ENCODE results near the gene MPC1. TPM values are rescaled to one million over a fixed set of nuclear protein-coding genes. Genes with fewer than 3 reads are reported as not detected.
"Not testable (repeated sequence)": the region's sequence is repeated elsewhere in the genome, so short reads cannot be mapped to it uniquely, and the experiment has no call there.

Gene MPC1
- total RNA-seq, 2 experiments from 2014 or later = 22.5 to 22.9 TPM

DNA sequence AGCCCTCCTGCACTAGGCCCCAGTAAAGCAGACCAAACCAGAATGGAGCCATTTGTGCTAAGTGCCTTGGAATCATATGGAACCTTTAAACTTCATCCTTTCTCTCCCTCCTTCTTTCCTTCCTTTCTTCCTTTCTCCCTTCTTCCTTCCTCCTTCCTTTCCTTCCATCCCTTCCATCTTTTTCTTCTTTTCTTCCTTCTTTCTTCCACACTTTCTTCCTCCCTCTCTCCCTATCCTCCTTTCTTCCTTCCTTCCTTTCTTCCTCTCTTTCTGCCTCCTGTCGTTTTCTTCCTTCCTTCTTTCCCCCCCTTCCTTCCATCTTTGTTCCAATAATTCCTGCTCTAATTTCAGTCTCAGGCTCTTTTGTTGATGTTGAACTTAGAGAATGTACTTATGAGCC lies 29.2 kb downstream of the MPC1 start:
- Mint-ChIP-seq H3K27ac (no peak overlapping the region), H3K4me3 (no peak overlapping the region), H3K36me3 (peaks cover 4% of the 10 kb centered on the region), H3K27me3 (peaks cover 11% of the 10 kb centered on the region), H3K9me3 (peaks cover 25% of the 10 kb centered on the region), H3K4me1 (ENCODE audit: low read depth) (peaks cover 2% of the 10 kb centered on the region)
- ChIA-PET POLR2A (no interaction called here), CTCF (no interaction called here)
- no peak for DNase-seq
- intact Hi-C loops (cut with micrococcal nuclease) = no loop called here

DNA sequence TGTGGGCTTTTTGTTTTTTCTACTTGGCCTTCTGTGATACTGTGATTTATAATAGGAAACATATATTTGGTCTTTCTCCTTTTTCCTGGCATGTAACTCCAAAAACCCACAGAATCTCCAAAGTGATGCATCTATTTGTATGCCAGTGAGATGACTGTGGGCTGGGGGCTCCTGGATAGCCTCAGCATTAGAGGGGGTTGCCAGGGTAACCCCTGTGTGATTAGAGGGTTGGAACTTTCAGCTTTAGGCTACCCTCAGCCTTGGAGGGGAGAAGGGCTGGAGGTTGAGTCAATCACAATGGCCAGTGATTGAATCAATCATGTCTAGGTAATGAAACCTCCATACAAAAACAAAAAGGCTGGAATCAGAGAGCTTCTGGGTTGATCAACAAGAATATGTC lies 29.8 kb downstream of the MPC1 start:
- Mint-ChIP-seq H3K4me3 (no peak overlapping the region), H3K4me1 (ENCODE audit: low read depth) (peaks cover 7% of the 10 kb centered on the region), H3K9me3 (peaks cover 25% of the 10 kb centered on the region), H3K27me3 (peaks cover 6% of the 10 kb centered on the region), H3K27ac (no peak overlapping the region), H3K36me3 (peaks cover 4% of the 10 kb centered on the region)
- POLR2A ChIA-PET = no interaction called here
- CTCF ChIA-PET = no interaction called here
- intact Hi-C loops (cut with micrococcal nuclease) = no loop called here
- DNase-seq = no peak

DNA sequence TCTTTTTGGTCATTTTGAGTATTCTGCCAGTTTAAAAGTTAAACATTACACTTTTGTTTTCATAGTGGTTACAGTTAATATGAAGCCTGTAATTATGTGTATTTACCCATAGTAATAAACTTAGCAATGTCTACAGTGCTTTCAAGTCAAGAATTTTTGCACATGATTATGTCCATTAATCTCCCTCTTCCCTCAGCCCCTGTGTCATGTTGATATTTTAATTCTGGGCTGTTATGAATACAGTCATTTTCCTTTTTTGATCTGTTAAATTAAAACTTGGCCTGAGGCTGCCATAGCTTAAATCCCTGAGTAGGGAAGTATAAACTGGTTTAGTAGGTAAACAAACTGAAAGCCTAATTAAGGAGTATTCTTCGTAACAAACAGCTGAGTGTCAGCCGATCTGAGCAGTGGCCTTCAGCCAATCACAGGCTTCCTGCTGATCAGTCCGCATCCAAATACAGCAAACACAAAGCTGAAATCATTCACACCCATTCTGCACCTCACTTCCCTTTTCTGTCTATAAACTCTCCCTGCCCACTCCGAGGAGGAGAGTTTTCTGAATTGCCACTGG lies 30.9 kb downstream of the MPC1 start:
- Mint-ChIP-seq H3K4me3 (no peak overlapping the region), H3K27me3 (peaks cover 4% of the 10 kb centered on the region), H3K36me3 (peaks cover 4% of the 10 kb centered on the region), H3K27ac (no peak overlapping the region), H3K9me3 (peaks cover 25% of the 10 kb centered on the region), H3K4me1 (ENCODE audit: low read depth) (peaks cover 16% of the 10 kb centered on the region)
- intact Hi-C loops (cut with micrococcal nuclease) = no loop called here
- CTCF ChIA-PET = interaction anchor here (0.6 kb wide), 1 partner anchor 49 kb away, joined by 3 read pairs; no protein-coding TSS in a partner anchor
- no peak for DNase-seq
- POLR2A ChIA-PET = no interaction called here

GRCh38 chr6:166348305-166348949 lies 34.3 kb downstream of the MPC1 start:
- Mint-ChIP-seq H3K36me3 (peaks cover 4% of the 10 kb centered on the region), H3K27me3 (peaks cover 2% of the 10 kb centered on the region), H3K27ac (no peak overlapping the region), H3K4me3 (no peak overlapping the region), H3K4me1 (ENCODE audit: low read depth) (peaks cover 16% of the 10 kb centered on the region), H3K9me3 (peaks cover 25% of the 10 kb centered on the region)
- POLR2A ChIA-PET = no interaction called here
- CTCF ChIA-PET = no interaction called here
- DNase-seq = no peak
- intact Hi-C loops (cut with micrococcal nuclease) = no loop called here

DNA sequence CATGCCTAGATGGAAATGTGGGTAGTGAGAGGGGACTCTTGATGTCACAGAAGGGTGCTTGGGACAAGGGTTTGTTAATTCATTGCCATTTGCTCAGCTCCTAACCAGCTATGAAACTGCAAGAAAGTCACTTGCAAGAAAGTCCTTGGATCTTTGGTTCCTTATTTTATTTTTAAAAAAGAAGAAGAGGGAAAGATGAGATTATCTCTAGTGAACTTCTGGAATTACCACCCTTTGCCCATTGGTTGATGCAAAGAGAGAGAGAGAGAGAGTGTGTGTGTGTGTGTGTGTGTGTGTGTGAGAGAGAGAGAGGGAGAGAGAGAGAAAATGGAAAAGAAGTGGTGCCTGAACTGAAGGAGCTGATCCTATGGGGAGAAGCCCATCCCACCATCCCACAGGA lies 35.8 kb downstream of the MPC1 start:
- peaks cover 4% of the 10 kb centered on the region for H3K36me3 Mint-ChIP-seq
- H3K27me3 Mint-ChIP-seq = peaks cover 2% of the 10 kb centered on the region
- ChIA-PET POLR2A (no interaction called here), CTCF (interaction anchor here (1.1 to 1.2 kb wide), 2 partner anchors 35 to 54 kb away, joined by 3 to 4 read pairs; no protein-coding TSS in a partner anchor)
- H3K9me3 Mint-ChIP-seq = peaks cover 25% of the 10 kb centered on the region
- intact Hi-C loops (cut with micrococcal nuclease) = no loop called here
- H3K27ac Mint-ChIP-seq = no peak overlapping the region
- peaks cover 18% of the 10 kb centered on the region for H3K4me1 Mint-ChIP-seq (ENCODE audit: low read depth)
- DNase-seq = no peak
- no peak overlapping the region for H3K4me3 Mint-ChIP-seq

DNA sequence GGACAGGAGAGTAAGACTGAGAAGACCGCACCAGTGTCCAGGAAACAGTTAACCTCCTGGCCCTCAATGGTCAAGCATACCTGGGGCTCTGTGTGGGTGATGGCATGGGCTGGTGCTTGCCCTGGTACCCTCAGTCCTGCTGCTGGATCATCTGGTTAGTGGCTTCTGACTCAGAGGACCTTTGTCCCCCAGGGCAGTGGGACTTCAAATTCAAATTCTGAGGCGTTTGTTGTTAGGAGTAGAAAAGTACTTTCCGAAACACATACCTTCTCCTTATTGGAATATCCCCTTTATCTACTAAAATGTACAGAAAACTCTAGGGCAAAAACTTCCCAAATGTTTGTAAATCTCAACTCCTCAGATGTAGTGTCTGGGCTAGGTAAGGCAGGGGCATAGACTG lies 36.3 kb downstream of the MPC1 start:
- no peak for DNase-seq
- H3K27ac Mint-ChIP-seq = no peak overlapping the region
- CTCF ChIA-PET = interaction anchor here (1.1 to 1.2 kb wide), 2 partner anchors 35 to 54 kb away, joined by 3 to 4 read pairs; no protein-coding TSS in a partner anchor
- intact Hi-C loops (cut with micrococcal nuclease) = no loop called here
- H3K9me3 Mint-ChIP-seq = peaks cover 23% of the 10 kb centered on the region
- H3K36me3 Mint-ChIP-seq = peaks cover 7% of the 10 kb centered on the region
- H3K4me1 Mint-ChIP-seq (ENCODE audit: low read depth) = peaks cover 19% of the 10 kb centered on the region
- POLR2A ChIA-PET = no interaction called here
- H3K4me3 Mint-ChIP-seq = no peak overlapping the region
- H3K27me3 Mint-ChIP-seq = peaks cover 2% of the 10 kb centered on the region

GRCh38 chr6:166345672-166346071 lies 37.1 kb downstream of the MPC1 start:
- CTCF ChIA-PET; POLR2A ChIA-PET; DNase-seq; H3K36me3 Mint-ChIP-seq; intact Hi-C loops (cut with micrococcal nuclease); H3K27ac Mint-ChIP-seq; H3K4me3 Mint-ChIP-seq; H3K27me3 Mint-ChIP-seq: not testable (repeated sequence)
- peaks cover 17% of the 10 kb centered on the region for H3K9me3 Mint-ChIP-seq
- H3K4me1 Mint-ChIP-seq (ENCODE audit: low read depth) = peaks cover 21% of the 10 kb centered on the region

DNA sequence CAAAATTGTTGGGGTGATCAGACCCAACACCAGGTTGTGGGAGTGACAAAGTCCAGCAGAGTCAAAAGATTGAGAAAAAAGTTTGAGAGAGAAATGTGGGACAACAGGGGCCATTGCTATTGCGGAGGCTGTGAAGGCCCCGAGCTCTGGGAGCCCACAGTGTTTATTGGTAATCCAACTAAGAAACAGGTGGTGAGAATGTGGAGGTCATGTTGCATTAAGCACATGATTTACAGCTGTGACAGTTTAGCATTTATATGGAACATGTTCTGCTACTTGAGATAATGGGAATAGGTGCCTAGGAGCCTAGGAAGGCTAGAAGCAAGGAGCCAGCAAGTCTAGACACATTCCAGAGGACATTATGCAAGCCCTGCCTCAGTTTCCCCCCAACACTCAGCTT lies 37.8 kb downstream of the MPC1 start:
- intact Hi-C loops (cut with micrococcal nuclease) = loop anchor here (5.0 kb wide), 3 partner anchors 53 to 142 kb away; no protein-coding TSS in a partner anchor
- H3K36me3 Mint-ChIP-seq, H3K4me3 Mint-ChIP-seq, H3K27ac Mint-ChIP-seq, POLR2A ChIA-PET, H3K27me3 Mint-ChIP-seq, H3K9me3 Mint-ChIP-seq, DNase-seq, CTCF ChIA-PET: not testable (repeated sequence)
- H3K4me1 Mint-ChIP-seq (ENCODE audit: low read depth) = peaks cover 21% of the 10 kb centered on the region

DNA sequence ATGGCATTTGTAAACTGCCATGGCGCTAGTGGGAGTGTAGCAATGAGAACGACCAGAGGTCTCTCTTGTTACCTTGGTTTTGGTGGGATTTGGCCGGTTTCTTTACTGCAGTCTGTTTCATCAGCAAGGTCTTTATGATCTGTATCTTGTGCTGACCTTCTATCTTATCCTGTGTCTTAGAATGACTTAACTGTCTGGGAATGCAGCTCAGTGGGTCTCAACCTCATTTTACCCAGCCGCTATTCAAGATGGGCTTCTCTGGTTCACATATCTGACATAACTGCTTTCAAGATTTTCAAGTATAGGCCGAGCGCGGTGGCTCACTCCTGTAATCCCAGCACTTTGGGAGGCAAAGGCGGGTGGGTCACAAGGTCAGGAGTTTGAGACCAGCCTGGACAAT lies 38.5 kb downstream of the MPC1 start:
- ChIA-PET CTCF (interaction anchor here (0.8 to 1.3 kb wide), 2 partner anchors 11 to 37 kb away, joined by 3 read pairs; no protein-coding TSS in a partner anchor), POLR2A (no interaction called here)
- H3K9me3 Mint-ChIP-seq = peaks cover 3% of the 10 kb centered on the region
- H3K4me1 Mint-ChIP-seq (ENCODE audit: low read depth) = peaks cover 21% of the 10 kb centered on the region
- H3K27ac Mint-ChIP-seq = no peak overlapping the region
- H3K27me3 Mint-ChIP-seq = no peaks in the 10 kb centered on the region
- DNase-seq = no peak
- intact Hi-C loops (cut with micrococcal nuclease) = loop anchor here (5.0 kb wide), 3 partner anchors 52 to 143 kb away; no protein-coding TSS in a partner anchor
- peaks cover 4% of the 10 kb centered on the region for H3K36me3 Mint-ChIP-seq
- H3K4me3 Mint-ChIP-seq = no peak overlapping the region

GRCh38 chr6:166343150-166343487 lies 39.6 kb downstream of the MPC1 start:
- POLR2A ChIA-PET = interaction anchor here (0.9 to 2.2 kb wide), 2 partner anchors 9 to 38 kb away, joined by 4 to 6 read pairs; no protein-coding TSS in a partner anchor
- no peak for DNase-seq
- Mint-ChIP-seq H3K27ac (peak overlapping the region; percentile 35), H3K36me3 (peaks cover 2% of the 10 kb centered on the region), H3K27me3 (no peaks in the 10 kb centered on the region), H3K4me1 (ENCODE audit: low read depth) (peaks cover 16% of the 10 kb centered on the region), H3K9me3 (no peaks in the 10 kb centered on the region), H3K4me3 (peak overlapping the region; percentile 83)
- intact Hi-C loops (cut with micrococcal nuclease) = loop anchor here (1.0 to 5.0 kb wide), 4 partner anchors 38 to 144 kb away; no protein-coding TSS in a partner anchor
- CTCF ChIA-PET = interaction anchor here (1.3 to 1.8 kb wide), 2 partner anchors 30 to 38 kb away, joined by 3 to 9 read pairs; no protein-coding TSS in a partner anchor

DNA sequence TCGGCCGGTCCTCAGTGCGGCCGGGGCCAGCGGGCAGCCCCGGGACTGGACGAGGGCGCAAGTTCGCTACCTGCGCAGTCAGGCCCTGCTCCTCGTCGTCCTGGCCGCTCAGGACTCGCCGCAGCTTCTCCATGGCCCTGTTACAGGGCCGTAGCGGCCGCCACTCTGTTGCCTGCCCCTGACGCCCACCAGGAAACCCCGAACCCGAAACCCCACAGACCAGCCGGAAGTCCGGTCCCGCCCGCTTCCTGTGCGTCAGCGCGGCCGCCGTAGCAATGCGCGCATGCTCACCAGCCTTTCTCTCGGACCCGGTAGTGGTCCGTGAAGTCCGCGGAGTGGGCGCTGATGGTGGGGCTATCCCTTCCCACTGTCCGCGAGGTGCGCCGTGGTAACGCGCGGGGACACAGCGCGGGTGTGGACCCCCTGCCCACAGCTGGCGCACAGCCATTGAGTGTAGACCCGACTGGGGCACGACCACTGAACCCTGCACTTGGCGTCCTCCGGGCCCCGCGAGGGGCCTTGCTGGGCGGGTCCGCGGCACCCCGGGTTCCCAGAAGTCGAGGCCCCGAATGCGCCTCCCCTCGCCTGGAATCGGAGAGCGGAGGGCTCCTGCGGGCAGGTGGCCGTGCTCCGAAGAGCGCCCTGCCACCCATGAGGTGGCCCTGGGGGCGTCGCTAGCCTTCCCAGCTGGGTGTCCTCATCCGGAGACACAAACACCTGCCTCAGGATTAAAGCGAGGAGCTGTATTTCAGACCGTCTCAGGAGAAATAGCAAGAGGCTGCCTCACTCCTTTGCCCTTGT lies 40.2 kb downstream of the MPC1 start, which contains the start of gene SFT2D1:
Gene SFT2D1 (minus strand): TSS at position 197 of the 801 bp plus-strand sequence. CDS start 64 bp downstream, at position 133.
- ChIA-PET POLR2A (interaction anchor here (0.9 to 2.2 kb wide), 4 partner anchors 9 to 41 kb away, joined by 3 to 6 read pairs (median 4); no protein-coding TSS in a partner anchor), CTCF (interaction anchor here (1.0 to 1.8 kb wide), 3 partner anchors 29 to 58 kb away, joined by 4 to 9 read pairs (median 5); no protein-coding TSS in a partner anchor)
- H3K4me1 Mint-ChIP-seq (ENCODE audit: low read depth) = peaks cover 11% of the 10 kb centered on the region
- H3K9me3 Mint-ChIP-seq = no peaks in the 10 kb centered on the region
- H3K27me3 Mint-ChIP-seq = no peaks in the 10 kb centered on the region
- DNase-seq = peak; percentile 85
- H3K27ac Mint-ChIP-seq = peak within 1 kb of the TSS; percentile 86
- H3K36me3 Mint-ChIP-seq = peaks cover 4% of the 10 kb centered on the region
- intact Hi-C loops (cut with micrococcal nuclease) = loop anchor here (1.0 to 5.0 kb wide), 5 partner anchors 9 to 145 kb away; no protein-coding TSS in a partner anchor
- H3K4me3 Mint-ChIP-seq = peak within 1 kb of the TSS; percentile 83

- POLR2A ChIA-PET = interaction anchor here (1.0 to 2.2 kb wide), 3 partner anchors 8 to 42 kb away, joined by 3 to 6 read pairs (median 3); no protein-coding TSS in a partner anchor
- H3K4me3 Mint-ChIP-seq = peak overlapping the region; percentile 83
- no peak for DNase-seq
- CTCF ChIA-PET = interaction anchor here (0.6 to 1.8 kb wide), 5 partner anchors 29 to 58 kb away, joined by 4 to 9 read pairs (median 5); no protein-coding TSS in a partner anchor
- H3K4me1 Mint-ChIP-seq (ENCODE audit: low read depth) = peaks cover 11% of the 10 kb centered on the region
- H3K27ac Mint-ChIP-seq = peak overlapping the region; percentile 79
- peaks cover 8% of the 10 kb centered on the region for H3K36me3 Mint-ChIP-seq
- H3K9me3 Mint-ChIP-seq = no peaks in the 10 kb centered on the region
- H3K27me3 Mint-ChIP-seq = no peaks in the 10 kb centered on the region
- intact Hi-C loops (cut with micrococcal nuclease) = loop anchor here (1.0 to 5.0 kb wide), 5 partner anchors 9 to 285 kb away; partner anchors contain the start of gene RPS6KA2
Measured at GRCh38 chr6:166341977-166342348, 40.8 kb downstream of the MPC1 start.
